ENCODE measurements around the gene HSD17B8.

Gene HSD17B8

GRCh38 chr6:33251395-33252012 is 47.0 kb downstream of the HSD17B8 start:
- H3K4me3 ChIP-seq (ENCODE audit: low read depth, low read length) = no peak overlapping the region
- no peak for TF ChIP-seq CTCF (IDR thresholded peaks at IDR 0.05; ENCODE audit: low read depth, low read length)
- no peak for DNase-seq (ENCODE audit: low read depth)

GRCh38 chr6:33252759-33253158 is 48.3 kb downstream of the HSD17B8 start:
- no peak for TF ChIP-seq MYC (IDR thresholded peaks at IDR 0.05; ENCODE audit: low read depth, low read length)
- no peak for TF ChIP-seq CTCF (IDR thresholded peaks at IDR 0.05; ENCODE audit: low read depth, low read length)
- no peak for TF ChIP-seq MAX (IDR thresholded peaks at IDR 0.05; ENCODE audit: low read depth, low read length)
- no peak for TF ChIP-seq POLR2A (IDR thresholded peaks at IDR 0.05; ENCODE audit: extremely low read depth, insufficient read length)
- DNase-seq (ENCODE audit: low read depth) = no peak
- no peak overlapping the region for H3K4me3 ChIP-seq (ENCODE audit: low read depth, low read length)

- no peak overlapping the region for H3K4me3 ChIP-seq (ENCODE audit: low read depth, low read length)
- TF ChIP-seq POLR2A (IDR thresholded peaks at IDR 0.05; ENCODE audit: extremely low read depth, insufficient read length) = no peak
- no peak for TF ChIP-seq CTCF (IDR thresholded peaks at IDR 0.05; ENCODE audit: low read depth, low read length)
- no peak for TF ChIP-seq MAX (IDR thresholded peaks at IDR 0.05; ENCODE audit: low read depth, low read length)
- no peak for TF ChIP-seq MYC (IDR thresholded peaks at IDR 0.05; ENCODE audit: low read depth, low read length)
- no peak for DNase-seq (ENCODE audit: low read depth)
Observed at GRCh38 chr6:33254591-33254990, 50.1 kb downstream of the HSD17B8 start.

Measured in NB4 (cell line).